Lung (tissue), 12 donors: Measurements from ENCODE around the gene CTDSPL. TPM values are rescaled to one million over a fixed set of nuclear protein-coding genes. Genes with fewer than 3 reads are reported as not detected.

Source experiments
- ATAC-seq: fragments of 200-7000 bp; cut with Tn5 transposase; one replicate; pipeline ENCODE4 v1.9.1; 2020; ENCODE audit warnings: moderate number of reproducible peaks; ENCODE audit not compliant: insufficient read depth, low FRiP score
- DNase-seq, 3 donors: peaks; one replicate each; pipeline ENCODE4 v3.0.0-alpha.2; 2013 to 2017
- H3K27ac ChIP-seq, 2 donors: one replicate each; pipeline ENCODE4 v1.5.1; 2013; ENCODE audit warnings: mild to moderate bottlenecking in 2 of 2, moderate library complexity in 2 of 2, control low read depth in 1 of 2, inconsistent platforms in 1 of 2, low read depth in 1 of 2, low read length in 1 of 2
- H3K27me3 ChIP-seq, 3 donors: one replicate each; pipeline ENCODE4 v1.5.1; 2013; ENCODE audit warnings: low read length in 2 of 3; ENCODE audit not compliant: control insufficient read depth in 3 of 3, insufficient read depth in 3 of 3
- H3K36me3 ChIP-seq, 4 donors: one replicate each; pipeline ENCODE4 v1.5.1; 2013; ENCODE audit warnings: low read length in 4 of 4, mild to moderate bottlenecking in 1 of 4, moderate library complexity in 1 of 4; ENCODE audit not compliant: control insufficient read depth in 4 of 4, insufficient read depth in 4 of 4
- H3K4me1 ChIP-seq, 5 donors: one replicate each; pipeline ENCODE4 v1.5.1; 2013; ENCODE audit warnings: low read length in 5 of 5, mild to moderate bottlenecking in 2 of 5, moderate library complexity in 1 of 5; ENCODE audit not compliant: control insufficient read depth in 5 of 5, insufficient read depth in 5 of 5
- H3K4me3 ChIP-seq: one replicate; pipeline ENCODE4 v1.5.1; 2013; ENCODE audit warnings: mild to moderate bottlenecking, control low read depth, moderate library complexity
- H3K9ac ChIP-seq, 2 donors: one replicate each; pipeline ENCODE4 v1.5.1; 2013; ENCODE audit warnings: low read length in 2 of 2, control low read depth in 1 of 2; ENCODE audit not compliant: insufficient read depth in 1 of 2
- H3K9me3 ChIP-seq, 4 donors: one replicate each; pipeline ENCODE4 v1.5.1; 2013; ENCODE audit warnings: low read length in 3 of 4, mild to moderate bottlenecking in 1 of 4, moderate library complexity in 1 of 4; ENCODE audit not compliant: control insufficient read depth in 4 of 4, insufficient read depth in 3 of 4
- WGBS, 2 donors: extraction: QIAGEN DNeasy Blood & Tissue Kit; methylation state at CpG; one replicate each; pipeline ENCODE4 v1.1.7; 2013; 5-methylcytosine and 5-hydroxymethylcytosine counted together
- polyA plus RNA-seq, 2 donors: library from polyadenylated mRNA; stranded (reverse); fragments of 200-250 nt; gene quantifications; one replicate each; pipeline ENCODE4 v1.2.1, GENCODE V29; 2013
- total RNA-seq, 2 donors: library from RNA; depleted of rRNA in 1 of 2; stranded (reverse); fragments of >200 nt in 1 of 2; gene quantifications; one replicate each; pipeline ENCODE4 v1.2.1, GENCODE V29; 2014 to 2021
- TF ChIP-seq, protein P1 (sequence below): IDR thresholded peaks from 2 replicates; pipeline ENCODE4 v1.5.1; 2012; ENCODE audit warnings: mild to moderate bottlenecking; ENCODE audit errors: control extremely low read depth, extremely low read depth
- donor health status: control.
- donor health status: control.
- donor health status: Bipolar disorder and iron deficiency.
- donor health status: healthy.
- donor health status: DM: yes; HTN: yes; CAD: no.

Gene CTDSPL
- total and polyA plus RNA-seq, 4 donors = 12.5 to 79.1 (median 33.5) TPM

DNA sequence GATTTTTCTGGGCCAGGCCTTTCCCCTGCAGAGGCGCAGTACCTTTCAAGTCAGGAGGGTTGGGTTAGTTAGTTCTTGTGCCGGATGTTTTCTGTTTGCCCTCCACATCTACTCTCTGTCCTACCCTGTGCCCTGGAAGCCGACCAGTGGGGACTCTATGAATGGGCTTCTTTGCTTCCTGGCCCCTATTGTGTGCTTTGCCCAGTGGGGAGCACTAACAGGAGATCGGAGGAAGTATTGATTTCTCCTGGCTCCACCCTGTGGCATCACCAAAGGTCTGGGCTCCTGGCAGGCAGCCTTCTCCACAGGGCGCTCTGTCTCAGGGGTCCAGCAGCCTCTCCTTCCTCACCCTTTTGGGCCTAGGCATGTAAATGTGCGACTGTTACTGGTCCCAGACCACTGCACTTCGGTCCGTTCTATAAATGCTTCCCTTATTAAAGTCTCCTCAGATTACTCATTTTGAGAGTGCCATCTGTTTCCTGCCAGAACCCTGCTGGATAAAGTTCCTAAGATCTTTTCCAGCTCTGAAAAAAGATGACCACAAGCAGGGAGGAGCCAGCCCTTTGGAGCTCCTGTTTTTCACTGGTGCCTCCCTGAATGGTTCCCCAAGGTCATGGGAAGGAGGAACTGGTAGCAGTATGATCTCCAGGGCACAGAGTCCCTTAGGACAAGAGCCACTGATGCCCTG is 44.5 kb downstream of the CTDSPL start:
- DNase-seq (peak in 2 of 3 donors; percentile 63 to 67), ATAC-seq (no peak)
- Histone ChIP-seq H3K27me3 (no peaks in the 10 kb centered on the region), H3K4me3 (no peak overlapping the region), H3K4me1 (peaks cover 20 to 47% (median 32%) of the 10 kb centered on the region in 5 donors), H3K9me3 (no peaks in the 10 kb centered on the region), H3K9ac (no peak overlapping the region), H3K36me3 (peaks cover 0 to 8% (median 0%) of the 10 kb centered on the region in 4 donors), H3K27ac (peak overlapping the region in 1 of 2 donors; percentile 73)
- TF ChIP-seq, protein P1, sequence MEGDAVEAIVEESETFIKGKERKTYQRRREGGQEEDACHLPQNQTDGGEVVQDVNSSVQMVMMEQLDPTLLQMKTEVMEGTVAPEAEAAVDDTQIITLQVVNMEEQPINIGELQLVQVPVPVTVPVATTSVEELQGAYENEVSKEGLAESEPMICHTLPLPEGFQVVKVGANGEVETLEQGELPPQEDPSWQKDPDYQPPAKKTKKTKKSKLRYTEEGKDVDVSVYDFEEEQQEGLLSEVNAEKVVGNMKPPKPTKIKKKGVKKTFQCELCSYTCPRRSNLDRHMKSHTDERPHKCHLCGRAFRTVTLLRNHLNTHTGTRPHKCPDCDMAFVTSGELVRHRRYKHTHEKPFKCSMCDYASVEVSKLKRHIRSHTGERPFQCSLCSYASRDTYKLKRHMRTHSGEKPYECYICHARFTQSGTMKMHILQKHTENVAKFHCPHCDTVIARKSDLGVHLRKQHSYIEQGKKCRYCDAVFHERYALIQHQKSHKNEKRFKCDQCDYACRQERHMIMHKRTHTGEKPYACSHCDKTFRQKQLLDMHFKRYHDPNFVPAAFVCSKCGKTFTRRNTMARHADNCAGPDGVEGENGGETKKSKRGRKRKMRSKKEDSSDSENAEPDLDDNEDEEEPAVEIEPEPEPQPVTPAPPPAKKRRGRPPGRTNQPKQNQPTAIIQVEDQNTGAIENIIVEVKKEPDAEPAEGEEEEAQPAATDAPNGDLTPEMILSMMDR = no peak
- WGBS, 2 donors = 61 to 67% methylated on average over 8 of the region's 8 CpGs

DNA sequence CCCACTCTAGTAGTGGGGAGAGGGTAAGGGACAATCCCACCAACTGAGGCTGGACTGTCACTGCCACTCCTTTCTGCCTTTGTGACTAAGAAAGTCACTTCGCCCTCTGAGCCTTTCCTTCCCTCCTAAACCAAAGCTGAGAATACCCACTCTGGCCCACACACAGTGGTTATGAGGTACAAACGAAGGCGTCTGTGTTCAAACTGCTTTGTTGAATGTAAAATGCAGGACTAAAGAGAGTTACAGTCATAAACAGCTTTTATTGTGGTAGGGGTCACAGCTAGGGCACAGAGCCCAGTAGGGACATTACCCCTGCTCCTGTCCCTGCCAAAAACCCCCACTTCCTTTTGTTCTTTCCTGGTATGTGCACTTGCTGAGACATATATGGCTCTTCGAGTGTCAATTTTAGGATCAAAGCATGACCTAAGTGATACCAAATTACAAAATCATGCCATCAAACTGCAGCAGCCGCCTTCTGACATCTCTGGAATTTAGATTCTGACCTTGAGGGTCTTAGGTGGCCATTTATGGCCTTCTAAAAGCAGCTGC is 45.1 kb downstream of the CTDSPL start:
- Histone ChIP-seq H3K27me3 (no peaks in the 10 kb centered on the region), H3K9me3 (no peaks in the 10 kb centered on the region), H3K9ac (peak overlapping the region in 1 of 2 donors; percentile 12), H3K4me1 (peaks cover 18 to 47% (median 31%) of the 10 kb centered on the region in 5 donors), H3K27ac (peak overlapping the region in 1 of 2 donors; percentile 58), H3K36me3 (peaks cover 0 to 8% (median 0%) of the 10 kb centered on the region in 4 donors), H3K4me3 (no peak overlapping the region)
- ATAC-seq = no peak
- WGBS, 2 donors = 66 to 67% methylated on average over 5 of the region's 5 CpGs
- TF ChIP-seq, protein P1 = no peak
- DNase-seq = peak in 1 of 3 donors; percentile 48

DNA sequence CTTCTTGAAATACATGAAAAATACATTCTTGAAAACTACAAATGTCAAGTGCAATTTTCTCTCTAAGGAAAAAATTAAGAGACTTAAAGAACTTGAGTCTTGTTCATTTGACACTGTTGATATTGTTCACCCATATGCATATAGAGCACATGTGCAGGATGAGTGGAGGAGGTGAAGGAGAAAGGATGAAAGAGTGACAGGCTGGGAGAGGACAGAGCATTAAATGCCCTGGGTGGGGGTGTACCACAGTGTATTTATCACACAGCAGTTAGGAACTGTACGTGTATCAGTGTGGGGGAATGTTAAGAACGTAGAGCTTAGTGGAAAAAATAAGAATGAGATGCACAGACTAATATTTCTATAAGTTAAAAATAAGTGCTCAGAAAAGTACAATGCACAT is 45.7 kb downstream of the CTDSPL start:
- Histone ChIP-seq H3K4me1 (peaks cover 21 to 47% (median 31%) of the 10 kb centered on the region in 5 donors), H3K9ac (no peak overlapping the region), H3K36me3 (peaks cover 0 to 13% (median 0%) of the 10 kb centered on the region in 4 donors), H3K27me3 (no peaks in the 10 kb centered on the region), H3K9me3 (no peaks in the 10 kb centered on the region), H3K4me3 (no peak overlapping the region), H3K27ac (no peak overlapping the region)
- whole genome bisulfite sequencing, 2 donors = 69 to 74% methylated on average over 2 of the region's 2 CpGs
- DNase-seq = no peak
- no peak for ATAC-seq
- TF ChIP-seq, protein P1 = no peak
